GM21381 (cell line): Measurements from ENCODE around the gene SQSTM1.

ENCODE experiments used
- ATAC-seq: cut with Tn5 transposase; IDR thresholded peaks from one replicate; pipeline ENCODE4 v1.9.1; 2021; ENCODE audit warnings: mild to moderate bottlenecking, moderate library complexity; ENCODE audit not compliant: unreplicated experiment

SQSTM1 gene

DNA sequence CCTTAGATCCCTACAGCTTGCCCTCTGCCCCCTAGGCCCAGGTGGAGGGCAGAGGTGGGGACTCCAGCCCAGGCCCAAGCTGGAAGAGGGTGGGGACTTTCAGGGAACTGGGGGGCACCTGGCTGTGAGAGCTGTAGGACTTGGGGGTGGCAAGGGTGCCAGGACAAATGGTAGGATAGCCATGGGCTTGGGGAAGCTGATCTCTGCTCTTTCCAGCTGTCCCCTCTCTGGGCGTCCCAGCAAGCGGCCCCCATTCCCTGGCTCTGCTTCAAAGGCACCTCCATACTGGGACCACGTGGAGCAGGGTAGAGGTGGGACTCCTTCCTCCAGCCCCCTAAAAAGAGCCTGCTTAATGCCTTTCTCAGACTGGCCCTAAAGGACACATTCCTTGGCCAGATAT lies 26.5 kb upstream of the SQSTM1 start:
- no peak for ATAC-seq

GRCh38 chr5:179794575-179794974 lies 26.1 kb upstream of the SQSTM1 start:
- ATAC-seq: no peak

GRCh38 chr5:179795049-179795862 lies 25.4 kb upstream of the SQSTM1 start:
- ATAC-seq: no peak

- ATAC-seq: peak; percentile 74
Observed at GRCh38 chr5:179795863-179796833, 24.6 kb upstream of the SQSTM1 start.

DNA sequence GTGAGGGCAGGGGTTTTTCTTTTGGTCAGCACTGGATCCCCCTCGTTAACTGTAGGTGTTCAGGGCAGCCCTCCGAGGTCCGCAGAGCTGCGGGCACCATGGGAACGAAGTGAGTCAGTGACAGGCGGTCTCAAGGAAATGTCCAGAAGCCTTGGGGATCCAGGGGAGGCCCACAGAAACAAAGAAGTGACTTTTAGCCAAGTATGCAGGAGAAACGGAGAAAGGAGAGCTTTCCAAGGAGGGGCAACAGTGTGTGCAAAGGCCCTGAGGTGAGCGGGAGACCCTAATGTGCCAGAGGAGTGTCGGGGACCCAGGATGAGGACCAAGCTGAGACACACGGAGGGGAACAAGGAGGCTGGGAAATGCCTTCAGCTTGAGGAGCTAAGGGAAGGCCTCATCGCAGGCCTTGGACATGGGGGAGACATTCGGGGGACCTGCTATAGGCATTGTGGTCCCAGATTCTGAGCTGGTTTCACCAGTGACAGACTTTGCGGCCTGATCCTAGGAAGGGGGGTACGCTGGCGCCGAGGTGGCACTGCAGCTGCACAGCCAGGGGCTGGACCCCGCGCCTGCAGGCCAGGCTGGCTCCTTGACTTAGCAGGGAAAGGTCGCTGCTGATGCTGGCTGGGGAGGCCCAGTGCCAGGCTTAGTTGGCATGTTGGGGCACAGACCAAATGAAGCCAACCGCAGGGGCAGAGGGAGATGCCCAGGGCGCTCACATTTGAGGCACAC lies 23.7 kb upstream of the SQSTM1 start:
- ATAC-seq: no peak

- ATAC-seq: no peak
Observed at GRCh38 chr5:179797741-179798140, 23.0 kb upstream of the SQSTM1 start.

DNA sequence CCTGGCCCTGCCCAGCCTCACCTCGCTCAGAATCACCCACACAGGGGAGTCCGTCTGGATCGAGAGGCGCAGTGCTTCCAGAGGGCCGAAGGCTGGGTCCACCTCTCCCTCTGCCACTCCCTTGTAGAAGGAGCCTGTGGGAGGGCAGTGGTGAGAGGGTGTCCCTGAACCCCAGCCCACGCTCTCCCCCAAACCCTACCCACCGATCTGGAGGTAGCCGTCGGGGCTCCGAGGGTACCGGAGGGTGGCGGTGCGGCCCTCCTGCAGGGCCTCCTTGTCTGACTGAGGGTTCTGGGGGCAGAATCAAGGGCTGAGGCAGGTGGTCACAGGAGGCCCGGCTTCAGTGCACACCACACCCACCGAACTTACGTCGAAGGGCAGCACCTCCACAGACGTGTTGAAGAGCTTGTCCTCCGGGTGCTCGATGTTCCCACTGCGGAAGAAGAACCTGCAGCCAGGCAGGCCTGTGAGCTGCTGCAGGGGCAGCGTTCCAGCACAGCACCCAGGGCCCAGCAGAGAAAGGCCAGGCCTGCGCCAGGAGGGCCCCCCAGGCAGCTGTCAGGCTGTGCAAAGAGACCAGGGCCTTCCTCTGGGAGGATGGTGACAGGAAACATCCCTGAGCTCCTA lies 22.4 kb upstream of the SQSTM1 start:
- ATAC-seq: no peak

GRCh38 chr5:179798771-179799643 lies 21.7 kb upstream of the SQSTM1 start:
- ATAC-seq: no peak

DNA sequence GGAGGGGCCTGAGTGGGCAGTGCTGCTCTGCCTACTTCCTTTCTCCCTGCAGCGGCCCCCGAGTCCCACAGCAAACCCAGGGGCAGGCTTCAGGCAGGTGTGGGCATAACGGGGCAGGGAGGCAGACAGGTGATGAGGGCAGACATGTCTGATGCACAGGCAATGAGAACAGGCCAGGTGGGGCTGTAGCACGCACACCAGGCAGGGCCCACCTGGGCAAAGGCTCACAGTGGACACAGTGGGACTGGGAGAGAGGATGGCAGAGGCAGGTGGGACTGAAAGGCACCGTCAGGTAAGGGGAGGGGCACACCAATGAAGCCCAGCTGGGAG lies 21.1 kb upstream of the SQSTM1 start:
- ATAC-seq: no peak

GRCh38 chr5:179800071-179800695 lies 20.5 kb upstream of the SQSTM1 start:
- ATAC-seq: no peak

- ATAC-seq: no peak
Observed at GRCh38 chr5:179800696-179801201, 20.0 kb upstream of the SQSTM1 start.

GRCh38 chr5:179801304-179802206 lies 19.1 kb upstream of the SQSTM1 start:
- no peak for ATAC-seq

GRCh38 chr5:179802207-179802883 lies 18.4 kb upstream of the SQSTM1 start:
- ATAC-seq: no peak

GRCh38 chr5:179802950-179803562 lies 17.6 kb upstream of the SQSTM1 start:
- ATAC-seq: no peak

GRCh38 chr5:179803651-179804554 lies 16.8 kb upstream of the SQSTM1 start:
- ATAC-seq: no peak

DNA sequence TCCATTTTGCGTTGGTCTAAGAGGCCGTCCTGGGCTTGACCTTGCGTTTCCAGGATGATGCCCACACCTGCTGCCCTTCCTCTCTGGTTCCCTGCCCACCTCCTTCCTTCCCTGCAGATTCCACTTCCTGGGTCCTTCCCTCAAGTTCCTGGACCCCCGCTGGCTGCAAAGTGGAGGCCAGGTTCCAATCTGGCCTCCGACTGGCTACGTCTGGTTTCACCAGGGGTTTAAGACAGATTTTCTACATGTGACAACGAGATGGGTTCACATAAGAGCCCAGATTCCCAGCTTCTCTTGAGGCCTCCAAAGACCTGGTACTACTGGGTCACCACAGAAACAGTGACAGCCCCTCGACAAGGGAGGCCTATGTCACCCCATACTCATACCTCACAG lies 16.2 kb upstream of the SQSTM1 start:
- no peak for ATAC-seq
